BLaER1 treated with 17β-estradiol and CSF1 and Interleukin-3, amounts not matched to agents 10 nM and 100 nM (cell line): ENCODE measurements around the gene KPNB1.

Experiments used
- H3K27ac ChIP-seq, 11 experiments: shearing (Covaris generic); formaldehyde crosslinking; 2 replicates each; pipeline ENCODE4 v1.8.1; 2022
- H3K27me3 ChIP-seq, 11 experiments: shearing (Covaris generic); formaldehyde crosslinking; 2 replicates each; pipeline ENCODE4 v1.8.1; 2022
- H3K36me3 ChIP-seq, 11 experiments: shearing (Covaris generic); formaldehyde crosslinking; 2 replicates each; pipeline ENCODE4 v1.8.1; 2022
- H3K4me1 ChIP-seq, 10 experiments: shearing (Covaris generic); formaldehyde crosslinking; 2 replicates each; pipeline ENCODE4 v1.8.1; 2022
- H3K4me2 ChIP-seq, 11 experiments: shearing (Covaris generic); formaldehyde crosslinking; 2 replicates each; pipeline ENCODE4 v1.8.1; 2022
- H3K4me3 ChIP-seq, 10 experiments: shearing (Covaris generic); formaldehyde crosslinking; 2 replicates each; pipeline ENCODE4 v1.8.1; 2022
- H3K9ac ChIP-seq, 11 experiments: shearing (Covaris generic); formaldehyde crosslinking; 2 replicates each; pipeline ENCODE4 v1.8.1; 2022
- H3K9me3 ChIP-seq, 11 experiments: shearing (Covaris generic); formaldehyde crosslinking; replicated peaks in 1 of 11; 2 replicates each; pipeline ENCODE4 v1.8.1; 2022
- H4K20me1 ChIP-seq, 11 experiments: shearing (Covaris generic); formaldehyde crosslinking; 2 replicates each; pipeline ENCODE4 v1.8.1; 2022
- Cebpa-rat ChIP-seq, 11 experiments: shearing (Covaris generic); IDR thresholded peaks; 2 replicates each; pipeline ENCODE4 v1.8.1; 2022

Gene KPNB1

DNA sequence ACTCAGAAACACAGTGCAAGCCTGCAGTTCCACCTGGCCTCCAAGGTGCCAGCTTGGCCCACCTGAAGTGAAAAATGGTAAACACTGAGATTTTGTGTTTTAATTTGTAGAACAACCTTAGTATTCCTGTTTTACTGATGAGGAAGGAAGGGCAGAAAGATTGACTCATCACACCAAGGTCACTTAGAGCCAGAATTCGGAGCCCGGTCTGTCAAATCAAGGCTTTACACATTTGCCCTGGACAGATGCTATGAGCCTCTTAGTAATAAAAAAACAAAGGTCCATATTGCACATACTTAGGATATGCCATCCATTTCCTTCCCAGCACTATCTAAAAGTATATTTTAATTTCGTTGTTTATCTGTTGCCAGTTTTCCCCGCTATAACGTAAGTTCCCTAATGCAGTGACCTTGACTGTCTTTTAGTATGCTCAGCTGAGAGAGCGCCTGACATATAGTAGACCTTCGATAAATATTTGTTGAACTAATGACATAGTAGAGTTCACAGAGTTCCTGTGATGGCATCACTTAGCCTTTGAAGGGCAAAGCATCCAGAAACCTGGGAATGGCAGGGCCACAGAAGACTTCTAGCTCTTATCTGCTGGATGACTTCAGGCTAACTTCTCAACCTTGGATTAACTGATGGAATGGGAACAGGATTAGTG lies 37.1 kb downstream of the KPNB1 start:
- Histone ChIP-seq H3K4me2 (peak overlapping the region in 4 of 11 experiments; percentile 16 to 68 (median 51); a peak in 5 of 22 replicates), H3K9me3 (no peaks in the 10 kb centered on the region), H3K36me3 (peaks cover 44 to 67% (median 55%) of the 10 kb centered on the region in 11 experiments), H3K27me3 (no peaks in the 10 kb centered on the region), H4K20me1 (peaks cover 12 to 66% (median 33%) of the 10 kb centered on the region in 11 experiments; a peak in 18 of 22 replicates), H3K4me1 (peaks cover 19 to 68% (median 50%) of the 10 kb centered on the region in 10 experiments), H3K9ac (no peak overlapping the region), H3K4me3 (no peak overlapping the region), H3K27ac (peak overlapping the region in 1 of 11 experiments; percentile 14; a peak in 2 of 22 replicates)
- TF ChIP-seq Cebpa-rat (IDR thresholded peaks at IDR 0.05) = no peak

DNA sequence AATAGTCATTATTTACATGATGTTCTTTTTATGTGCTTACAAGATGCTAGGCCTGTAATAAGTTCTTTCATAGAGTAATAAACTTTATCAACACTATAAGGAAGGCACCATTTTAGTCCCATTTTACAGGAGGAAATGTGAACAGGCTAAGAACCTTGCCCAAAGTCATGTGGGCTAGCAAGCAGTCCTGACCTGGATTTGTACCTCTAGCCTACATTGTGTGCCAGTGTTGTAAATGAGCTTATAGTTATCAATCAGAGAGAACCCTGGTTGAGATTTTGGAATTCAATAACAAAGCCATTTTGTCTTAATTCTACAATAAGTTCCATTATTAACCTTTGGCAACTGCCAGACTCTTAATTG lies 37.6 kb downstream of the KPNB1 start:
- no peaks in the 10 kb centered on the region for H3K27me3 ChIP-seq
- peaks cover 24 to 73% (median 53%) of the 10 kb centered on the region in 10 experiments for H3K4me1 ChIP-seq
- H3K4me3 ChIP-seq = no peak overlapping the region
- H4K20me1 ChIP-seq = peaks cover 10 to 61% (median 32%) of the 10 kb centered on the region in 11 experiments; a peak in 16 of 22 replicates
- H3K4me2 ChIP-seq = peak overlapping the region in 3 of 11 experiments; percentile 18 to 68 (median 54); a peak in 6 of 22 replicates
- peaks cover 39 to 62% (median 50%) of the 10 kb centered on the region in 11 experiments for H3K36me3 ChIP-seq
- TF ChIP-seq Cebpa-rat (IDR thresholded peaks at IDR 0.05) = no peak
- H3K27ac ChIP-seq = peak overlapping the region in 1 of 11 experiments; percentile 35; a peak in 2 of 22 replicates
- H3K9me3 ChIP-seq = no peaks in the 10 kb centered on the region
- 0 out of 22 replicates have a peak overlapping the region, but pooled peaks of 1 of the 11 experiments have one; percentile 3 for H3K9ac ChIP-seq

DNA sequence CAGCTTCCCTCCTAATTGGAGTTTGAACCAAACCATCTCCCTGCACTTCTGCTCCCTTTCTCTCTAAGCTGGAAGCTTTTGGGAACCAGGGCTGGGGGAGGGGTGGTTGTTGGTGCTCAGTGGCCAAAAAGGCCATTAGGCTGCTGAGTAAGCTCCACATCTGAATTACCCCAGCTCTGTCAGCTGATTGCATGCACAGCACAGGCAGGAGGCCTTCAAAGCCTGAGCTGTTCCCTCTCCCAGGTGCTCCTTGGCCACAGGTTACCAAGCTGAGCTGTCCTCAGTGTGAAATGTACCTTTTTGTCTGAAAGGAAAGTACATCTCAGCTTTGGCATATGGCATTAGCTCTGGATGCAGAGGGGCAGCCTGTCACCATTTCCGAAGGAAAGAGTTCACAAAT lies 38.0 kb downstream of the KPNB1 start:
- Histone ChIP-seq H3K4me3 (no peak overlapping the region), H3K9ac (0 out of 22 replicates have a peak overlapping the region, but pooled peaks of 1 of the 11 experiments have one; percentile 3), H4K20me1 (peaks cover 10 to 56% (median 32%) of the 10 kb centered on the region in 11 experiments; a peak in 16 of 22 replicates), H3K27me3 (no peaks in the 10 kb centered on the region), H3K9me3 (no peaks in the 10 kb centered on the region), H3K4me1 (peaks cover 29 to 77% (median 58%) of the 10 kb centered on the region in 10 experiments), H3K4me2 (peak overlapping the region in 3 of 11 experiments; percentile 18 to 68 (median 54); a peak in 6 of 22 replicates), H3K36me3 (peaks cover 35 to 57% (median 46%) of the 10 kb centered on the region in 11 experiments), H3K27ac (peak overlapping the region in 2 of 11 experiments; percentile 7 to 35; a peak in 2 of 22 replicates)
- TF ChIP-seq Cebpa-rat (IDR thresholded peaks at IDR 0.05) = no peak

GRCh38 chr17:47690121-47690520 lies 40.4 kb downstream of the KPNB1 start:
- H3K4me1 ChIP-seq = peaks cover 41 to 73% (median 60%) of the 10 kb centered on the region in 10 experiments
- H3K9ac ChIP-seq = no peak overlapping the region
- no peak for TF ChIP-seq Cebpa-rat (IDR thresholded peaks at IDR 0.05)
- H3K27me3 ChIP-seq = no peaks in the 10 kb centered on the region
- 0 out of 22 replicates have a peak overlapping the region, but pooled peaks of 1 of the 11 experiments have one; percentile 0 for H3K27ac ChIP-seq
- peaks cover 0 to 38% (median 17%) of the 10 kb centered on the region in 11 experiments; a peak in 11 of 22 replicates for H4K20me1 ChIP-seq
- peak overlapping the region; percentile 28 to 94 (median 91); a peak in 17 of 22 replicates for H3K4me2 ChIP-seq
- no peak overlapping the region for H3K4me3 ChIP-seq
- peaks cover 11 to 33% (median 22%) of the 10 kb centered on the region in 11 experiments; a peak in 21 of 22 replicates for H3K36me3 ChIP-seq
- no peaks in the 10 kb centered on the region for H3K9me3 ChIP-seq

DNA sequence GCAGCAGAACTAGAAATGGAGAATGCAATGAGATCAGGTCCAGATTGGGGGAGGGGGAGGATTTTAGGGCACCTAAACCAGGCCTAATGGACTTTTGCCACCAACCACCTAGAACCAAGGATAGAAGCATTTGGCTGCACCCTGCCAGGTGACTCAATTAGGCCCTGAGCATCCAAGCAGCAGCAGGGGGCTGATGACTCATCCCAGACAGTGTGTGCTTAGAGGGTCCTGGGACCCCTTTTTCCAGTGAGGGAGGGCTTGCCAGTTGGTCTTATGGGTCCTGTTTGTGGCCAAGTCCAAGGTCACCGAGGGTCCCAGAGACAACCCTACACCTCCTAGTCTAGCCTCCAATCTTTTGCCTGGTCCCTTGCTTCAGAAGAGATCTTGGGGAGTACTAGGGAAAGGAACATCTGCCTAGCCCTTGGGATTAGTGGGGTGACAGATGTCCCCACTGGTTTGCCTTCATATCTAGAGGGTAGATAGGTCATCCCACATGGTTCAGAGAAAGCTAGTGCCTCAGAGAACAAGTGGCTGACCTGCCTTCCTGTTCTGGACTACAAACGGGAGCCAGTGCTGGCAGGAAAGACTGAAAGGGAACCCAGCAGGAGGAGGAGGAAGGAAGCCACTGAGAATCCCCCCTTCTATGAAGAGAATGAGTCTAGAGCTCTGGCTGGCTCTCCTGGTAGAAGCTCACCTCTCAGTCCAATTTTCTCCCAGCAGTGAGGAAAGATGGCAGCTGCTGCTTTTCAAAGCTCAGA lies 42.6 kb downstream of the KPNB1 start:
- Histone ChIP-seq H3K9ac (peak overlapping the region in 9 of 11 experiments; percentile 88 to 95 (median 90); a peak in 16 of 22 replicates), H3K9me3 (no peaks in the 10 kb centered on the region)

DNA sequence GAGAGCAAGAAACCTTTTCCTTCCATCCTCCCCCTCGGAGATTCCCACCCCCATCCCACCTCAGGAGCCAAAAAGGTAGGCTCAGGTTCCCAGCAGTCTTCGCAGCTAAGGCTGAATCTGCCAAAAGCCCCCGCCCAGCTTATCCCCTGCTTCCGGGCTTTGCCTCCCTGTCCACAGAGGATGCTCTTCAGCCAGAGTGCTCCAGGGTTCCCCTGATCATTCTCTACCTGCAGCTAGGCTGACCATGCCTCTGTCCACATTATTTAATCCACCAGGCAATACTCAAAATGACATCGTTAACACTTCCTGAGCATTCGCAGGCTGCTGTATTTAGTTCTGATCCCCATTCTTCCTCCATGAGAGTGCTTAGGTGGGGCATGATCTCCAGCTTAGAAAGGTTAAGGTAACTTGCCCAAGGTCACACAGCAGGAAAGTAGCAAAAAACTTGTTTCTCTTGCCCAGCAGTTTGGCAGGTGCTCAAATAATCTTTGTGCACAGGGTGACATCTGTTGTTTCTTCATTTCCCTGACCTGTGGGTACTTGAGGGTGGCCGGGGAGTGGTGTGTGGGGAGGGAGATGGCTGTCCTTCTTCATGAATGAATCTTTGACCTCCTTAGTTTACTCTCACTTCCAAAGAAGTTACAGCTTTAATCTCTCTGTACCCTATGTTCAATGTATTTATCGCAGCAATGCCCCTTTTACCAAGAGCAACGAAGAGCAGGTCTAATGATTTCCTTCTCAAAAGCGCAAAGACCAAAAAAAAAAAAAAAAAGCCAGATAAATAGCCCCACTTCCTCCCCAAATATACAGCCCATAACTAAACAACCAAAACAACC lies 43.4 kb downstream of the KPNB1 start:
- Histone ChIP-seq H3K4me1 (peaks cover 66 to 73% (median 71%) of the 10 kb centered on the region in 10 experiments), H3K4me2 (peak overlapping the region; percentile 75 to 98 (median 92)), H3K9me3 (no peaks in the 10 kb centered on the region), H3K36me3 (peaks cover 0 to 13% (median 2%) of the 10 kb centered on the region in 11 experiments; a peak in 9 of 22 replicates), H3K4me3 (peak overlapping the region; percentile 65 to 89 (median 76)), H4K20me1 (peaks cover 7 to 32% (median 20%) of the 10 kb centered on the region in 11 experiments; a peak in 17 of 22 replicates), H3K27ac (peak overlapping the region; percentile 53 to 96 (median 93); a peak in 21 of 22 replicates), H3K27me3 (no peaks in the 10 kb centered on the region), H3K9ac (peak overlapping the region; percentile 88 to 97 (median 93))
- no peak for TF ChIP-seq Cebpa-rat (IDR thresholded peaks at IDR 0.05)

More for the DNA sequence above, 42.6 kb downstream of the KPNB1 start:
- Histone ChIP-seq H3K4me1 (peaks cover 59 to 73% (median 63%) of the 10 kb centered on the region in 10 experiments), H3K4me3 (peak overlapping the region in 8 of 10 experiments; percentile 65 to 89 (median 76); a peak in 10 of 20 replicates), H4K20me1 (peaks cover 5 to 33% (median 19%) of the 10 kb centered on the region in 11 experiments; a peak in 15 of 22 replicates), H3K27me3 (no peaks in the 10 kb centered on the region), H3K36me3 (peaks cover 0 to 16% (median 5%) of the 10 kb centered on the region in 11 experiments; a peak in 11 of 22 replicates), H3K4me2 (peak overlapping the region; percentile 75 to 98 (median 92)), H3K27ac (peak overlapping the region in 7 of 11 experiments; percentile 87 to 96 (median 93); a peak in 10 of 22 replicates)
- TF ChIP-seq Cebpa-rat (IDR thresholded peaks at IDR 0.05) = no peak

GRCh38 chr17:47693731-47694580 lies 44.2 kb downstream of the KPNB1 start, which contains the start of gene TBKBP1:
TBKBP1 (plus strand) TSS chr17:47694161; CDS start chr17:47696113, 1,952 bp downstream.
- peaks cover 8 to 36% (median 27%) of the 10 kb centered on the region in 11 experiments; a peak in 18 of 22 replicates for H4K20me1 ChIP-seq
- peak within 1 kb of the TSS; percentile 65 to 89 (median 76) for H3K4me3 ChIP-seq
- peak within 1 kb of the TSS; percentile 86 to 96 (median 93) for H3K27ac ChIP-seq
- peak within 1 kb of the TSS; percentile 93 to 100 (median 98) for H3K4me2 ChIP-seq
- peaks cover 0 to 17% (median 6%) of the 10 kb centered on the region in 11 experiments; a peak in 11 of 22 replicates for H3K36me3 ChIP-seq
- H3K9me3 ChIP-seq = no peaks in the 10 kb centered on the region
- peaks cover 66 to 80% (median 78%) of the 10 kb centered on the region in 10 experiments for H3K4me1 ChIP-seq
- peak within 1 kb of the TSS; percentile 88 to 97 (median 93) for H3K9ac ChIP-seq
- TF ChIP-seq Cebpa-rat (IDR thresholded peaks at IDR 0.05) = no peak
- H3K27me3 ChIP-seq = no peaks in the 10 kb centered on the region
